Ascending aorta (tissue), 2 donors: ENCODE data around the gene MLYCD. TPM values are rescaled to one million over a fixed set of nuclear protein-coding genes. Genes with fewer than 3 reads are reported as not detected.

Source experiments
- DNase-seq, 2 donors: peaks; one replicate each; pipeline ENCODE4 v3.0.0-alpha.2; 2019; ENCODE audit warnings: low spot score in 2 of 2
- H3K27ac ChIP-seq, 2 donors: fragments of 200-600 bp; sonication (generic); one replicate each; pipeline ENCODE4 v1.5.1; 2016 to 2017; ENCODE audit warnings: mild to moderate bottlenecking in 1 of 2
- H3K27me3 ChIP-seq: fragments of 200-600 bp; sonication (generic); one replicate; pipeline ENCODE4 v1.5.1; 2017
- H3K36me3 ChIP-seq, 2 donors: fragments of 200-600 bp; sonication (generic); one replicate each; pipeline ENCODE4 v1.5.1; 2016
- H3K4me1 ChIP-seq, 2 donors: fragments of 200-600 bp; sonication (generic); one replicate each; pipeline ENCODE4 v1.5.1; 2016 to 2017; ENCODE audit warnings: mild to moderate bottlenecking in 1 of 2
- H3K4me3 ChIP-seq, 2 donors: fragments of 200-600 bp; sonication (generic); one replicate each; pipeline ENCODE4 v1.5.1; 2016 to 2017; ENCODE audit warnings: mild to moderate bottlenecking in 1 of 2
- H3K9me3 ChIP-seq, 2 donors: fragments of 200-600 bp; sonication (generic); one replicate each; pipeline ENCODE4 v1.5.1; 2016
- CTCF ChIP-seq, 3 experiments: fragments of 200-600 bp in 2 of 3; fragments of 450-650 bp in 1 of 3; sonication (generic) in 2 of 3; IDR thresholded peaks; one replicate each; pipeline ENCODE4 v1.5.1; 2016 to 2019; ENCODE audit warnings: antibody characterized with exemption in 3 of 3, mild to moderate bottlenecking in 1 of 3, moderate library complexity in 1 of 3
- intact Hi-C: fragments of 100-400 bp; cut with DNase I; formaldehyde crosslinking; loops from one replicate; pipeline ENCODE4 v1.15.1; 2023
- total RNA-seq: library from RNA; depleted of rRNA; stranded (reverse); fragments of >200 nt; gene quantifications from one replicate; pipeline ENCODE4 v1.1.0, GENCODE V29; 2016

The MLYCD gene
- total RNA-seq, 1 donor from 2014 or later: 13.4 TPM

- peaks cover 0 to 1% of the 10 kb centered on the region in 2 donors for H3K4me1 ChIP-seq
- H3K27me3 ChIP-seq: no peaks in the 10 kb centered on the region
- TF ChIP-seq CTCF (IDR thresholded peaks at IDR 0.05): no peak
- H3K36me3 ChIP-seq: peaks cover 42 to 58% of the 10 kb centered on the region in 2 donors
- H3K9me3 ChIP-seq: no peaks in the 10 kb centered on the region
- no peak for DNase-seq
- intact Hi-C loops: no loop called here
- no peak overlapping the region for H3K4me3 ChIP-seq
- H3K27ac ChIP-seq: no peak overlapping the region
These were observed 7.8 kb downstream of the MLYCD start for GRCh38 chr16:83906683-83907082.

DNA sequence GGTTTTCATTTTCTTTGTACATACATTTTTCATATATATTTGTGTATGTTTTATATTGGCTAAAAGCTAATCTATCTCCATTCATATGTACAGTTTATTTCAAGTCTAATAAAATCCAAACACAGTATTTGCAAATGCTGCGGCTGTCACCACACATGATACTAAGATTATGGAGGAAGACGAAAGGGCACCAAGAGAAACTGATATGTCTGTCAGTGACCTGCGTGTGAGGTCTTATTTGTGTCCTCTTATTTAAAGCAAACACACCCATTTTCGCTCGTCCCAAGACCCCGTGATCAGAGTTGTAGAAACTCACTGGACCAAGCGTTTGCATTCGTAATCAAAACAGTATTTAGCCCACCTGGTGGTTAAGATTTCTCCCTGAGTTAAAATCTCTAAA is 8.2 kb downstream of the MLYCD start:
- H3K36me3 ChIP-seq: peaks cover 45 to 62% of the 10 kb centered on the region in 2 donors
- H3K4me3 ChIP-seq: no peak overlapping the region
- H3K4me1 ChIP-seq: no peaks in the 10 kb centered on the region
- intact Hi-C loops: no loop called here
- no peak for TF ChIP-seq CTCF (IDR thresholded peaks at IDR 0.05)
- DNase-seq: no peak
- H3K27me3 ChIP-seq: no peaks in the 10 kb centered on the region
- H3K27ac ChIP-seq: no peak overlapping the region
- H3K9me3 ChIP-seq: no peaks in the 10 kb centered on the region

- intact Hi-C loops: no loop called here
- Histone ChIP-seq H3K27me3 (no peaks in the 10 kb centered on the region), H3K27ac (no peak overlapping the region), H3K9me3 (no peaks in the 10 kb centered on the region), H3K4me3 (no peak overlapping the region), H3K36me3 (peaks cover 51 to 68% of the 10 kb centered on the region in 2 donors), H3K4me1 (no peaks in the 10 kb centered on the region)
- no peak for TF ChIP-seq CTCF (IDR thresholded peaks at IDR 0.05)
- no peak for DNase-seq
These were observed 8.8 kb downstream of the MLYCD start for GRCh38 chr16:83907631-83908250.

DNA sequence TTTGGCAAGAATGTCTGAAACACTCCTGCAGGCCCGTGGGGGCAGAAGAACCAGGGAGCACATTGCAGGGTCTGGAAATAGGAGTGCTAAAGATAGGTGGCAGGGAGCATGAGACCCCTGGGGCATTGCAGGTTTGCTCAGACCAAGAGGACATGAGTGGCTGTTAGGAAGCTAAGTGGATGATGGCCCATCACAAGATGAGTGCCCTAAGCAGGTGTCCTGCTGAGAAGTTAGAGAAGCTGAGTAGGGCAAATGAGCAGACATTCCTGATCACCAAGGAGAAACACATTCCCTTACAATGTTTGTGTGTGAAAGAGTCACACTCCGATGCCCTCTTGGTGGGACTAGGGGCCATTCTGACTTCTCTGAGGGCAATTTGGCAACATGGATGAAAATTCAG is 9.9 kb downstream of the MLYCD start:
- TF ChIP-seq CTCF (IDR thresholded peaks at IDR 0.05): no peak
- no peak for DNase-seq
- Histone ChIP-seq H3K27ac (no peak overlapping the region), H3K4me1 (no peaks in the 10 kb centered on the region), H3K4me3 (no peak overlapping the region), H3K36me3 (peaks cover 61 to 73% of the 10 kb centered on the region in 2 donors), H3K27me3 (no peaks in the 10 kb centered on the region), H3K9me3 (no peaks in the 10 kb centered on the region)
- intact Hi-C loops: no loop called here

- H3K27ac ChIP-seq: no peak overlapping the region
- H3K4me1 ChIP-seq: no peaks in the 10 kb centered on the region
- H3K36me3 ChIP-seq: peaks cover 85 to 90% of the 10 kb centered on the region in 2 donors
- H3K4me3 ChIP-seq: no peak overlapping the region
- intact Hi-C loops: no loop called here
- H3K9me3 ChIP-seq: no peaks in the 10 kb centered on the region
- no peaks in the 10 kb centered on the region for H3K27me3 ChIP-seq
- no peak for DNase-seq
- TF ChIP-seq CTCF (IDR thresholded peaks at IDR 0.05): no peak
These were observed 12.4 kb downstream of the MLYCD start for GRCh38 chr16:83911290-83911689.
